ENCODE results near the gene ZNF207. TPM values are rescaled to one million over a fixed set of nuclear protein-coding genes. Genes with fewer than 3 reads are reported as not detected.

ZNF207 gene
- total RNA-seq, 2 experiments from 2014 or later, result 252 to 262 TPM

DNA sequence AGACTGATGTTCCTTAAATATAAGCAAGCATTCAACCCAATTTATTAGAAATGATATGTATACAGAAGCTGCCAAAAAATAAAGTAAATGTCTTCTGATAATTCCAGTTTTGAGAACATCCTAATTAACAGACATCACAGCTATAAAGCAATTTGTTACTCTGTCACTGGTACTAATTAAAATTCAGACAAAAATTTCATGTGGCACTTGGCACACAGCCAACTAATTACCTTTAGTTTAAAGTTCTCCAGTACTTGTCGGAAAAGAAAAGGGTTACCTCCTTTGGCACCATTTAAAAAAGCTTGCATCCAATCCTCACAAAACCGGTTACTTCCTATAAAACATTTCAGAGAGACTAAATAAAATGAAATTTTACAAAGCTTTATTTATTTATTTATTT is 16.8 kb upstream of the ZNF207 start:
- ChIA-PET POLR2A (no interaction called here), CTCF (no interaction called here)
- Mint-ChIP-seq H3K4me3 (no peak overlapping the region), H3K9me3 (no peaks in the 10 kb centered on the region), H3K4me1 (ENCODE audit: low read depth) (peaks cover 5% of the 10 kb centered on the region), H3K36me3 (ENCODE audit: low read depth) (peaks cover 48% of the 10 kb centered on the region), H3K27me3 (no peaks in the 10 kb centered on the region), H3K27ac (no peak overlapping the region)
- Histone ChIP-seq H3K36me3 (ENCODE audit: insufficient read depth, low read length) (peaks cover 38% of the 10 kb centered on the region), H3K4me1 (ENCODE audit: insufficient read depth, low read length) (no peaks in the 10 kb centered on the region), H3K9me3 (ENCODE audit: control insufficient read depth in 1 of 2, insufficient read depth in 1 of 2, low read length in 2 of 2) (no peaks in the 10 kb centered on the region), H3K4me3 (ENCODE audit: low read length) (no peak overlapping the region), H3K27me3 (ENCODE audit: control insufficient read depth in 1 of 2, insufficient read depth in 2 of 2, low read length in 2 of 2) (no peaks in the 10 kb centered on the region), H3K27ac (ENCODE audit: low read depth in 1 of 2, low read length in 2 of 2) (no peak overlapping the region)
- TF ChIP-seq CTCF (IDR thresholded peaks at IDR 0.05), result no peak
- DNase-seq (no peak), ATAC-seq (ENCODE audit: poor library complexity) (no peak)
- intact Hi-C loops (cut with DNase I, micrococcal nuclease), result no loop called here

DNA sequence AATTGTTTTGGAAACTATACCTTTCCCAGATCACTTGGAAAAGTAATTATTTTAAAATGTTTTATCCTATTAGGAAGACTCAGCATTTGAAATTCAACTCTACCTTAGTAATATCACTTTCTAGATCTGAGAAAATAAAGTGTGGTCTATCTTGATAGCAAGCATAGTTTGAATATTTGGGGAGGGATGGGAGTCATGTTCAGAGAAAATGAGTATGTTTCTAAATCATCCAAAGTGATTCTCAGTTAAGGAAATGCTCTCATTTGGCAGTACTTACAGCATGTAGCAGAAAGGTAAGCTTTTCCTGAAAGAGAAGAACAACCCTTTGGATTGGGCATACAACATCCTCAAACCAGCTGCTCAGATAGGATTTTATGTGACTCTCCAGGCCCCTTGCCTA is 14.9 kb upstream of the ZNF207 start:
- no peaks in the 10 kb centered on the region for H3K27me3 Mint-ChIP-seq
- H3K4me1 ChIP-seq (ENCODE audit: insufficient read depth, low read length), result no peaks in the 10 kb centered on the region
- peaks cover 43% of the 10 kb centered on the region for H3K36me3 ChIP-seq (ENCODE audit: insufficient read depth, low read length)
- DNase-seq (no peak), ATAC-seq (ENCODE audit: poor library complexity) (no peak)
- H3K27me3 ChIP-seq (ENCODE audit: control insufficient read depth in 1 of 2, insufficient read depth in 2 of 2, low read length in 2 of 2), result no peaks in the 10 kb centered on the region
- H3K4me3 ChIP-seq (ENCODE audit: low read length), result no peak overlapping the region
- ChIA-PET CTCF (no interaction called here), POLR2A (interaction anchor here (1.0 kb wide), 1 partner anchor 19 kb away, joined by 3 read pairs; no protein-coding TSS in a partner anchor)
- H3K9me3 Mint-ChIP-seq, result no peaks in the 10 kb centered on the region
- peaks cover 61% of the 10 kb centered on the region for H3K36me3 Mint-ChIP-seq (ENCODE audit: low read depth)
- H3K9me3 ChIP-seq (ENCODE audit: control insufficient read depth in 1 of 2, insufficient read depth in 1 of 2, low read length in 2 of 2), result no peaks in the 10 kb centered on the region
- intact Hi-C loops (cut with DNase I, micrococcal nuclease), result no loop called here
- no peak overlapping the region for H3K4me3 Mint-ChIP-seq
- no peak overlapping the region for H3K27ac Mint-ChIP-seq
- H3K27ac ChIP-seq (ENCODE audit: low read depth in 1 of 2, low read length in 2 of 2), result no peak overlapping the region
- H3K4me1 Mint-ChIP-seq (ENCODE audit: low read depth), result peaks cover 5% of the 10 kb centered on the region
- TF ChIP-seq CTCF (IDR thresholded peaks at IDR 0.05), result no peak

DNA sequence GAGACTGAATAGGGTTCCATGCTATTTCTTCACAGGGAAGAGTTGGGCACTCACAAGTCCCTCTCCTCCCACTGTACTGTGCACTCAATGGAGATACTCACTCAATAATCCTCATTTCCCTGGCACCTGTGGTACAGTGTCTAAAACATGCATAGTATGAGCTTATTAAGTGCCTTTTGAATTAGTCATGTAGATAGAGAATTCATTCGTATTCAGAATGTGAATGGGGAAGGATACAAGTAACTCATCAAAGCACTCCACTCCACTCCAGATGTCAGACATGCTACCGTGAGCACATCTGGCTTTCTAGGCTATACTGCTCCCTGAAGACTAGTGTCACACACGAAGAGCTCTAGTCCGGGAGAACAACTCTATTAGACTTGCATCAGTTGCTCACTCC is 14.3 kb upstream of the ZNF207 start:
- H3K36me3 Mint-ChIP-seq (ENCODE audit: low read depth), result peaks cover 64% of the 10 kb centered on the region
- ChIA-PET POLR2A (interaction anchor here (1.0 kb wide), 1 partner anchor 19 kb away, joined by 3 read pairs; no protein-coding TSS in a partner anchor), CTCF (interaction anchor here (0.5 kb wide), 1 partner anchor 17 kb away, joined by 3 read pairs; no protein-coding TSS in a partner anchor)
- intact Hi-C loops (cut with DNase I, micrococcal nuclease), result no loop called here
- no peak for ATAC-seq (ENCODE audit: poor library complexity)
- no peak for DNase-seq
- TF ChIP-seq CTCF (IDR thresholded peaks at IDR 0.05), result no peak
- Histone ChIP-seq H3K36me3 (ENCODE audit: insufficient read depth, low read length) (peaks cover 43% of the 10 kb centered on the region), H3K4me1 (ENCODE audit: insufficient read depth, low read length) (peaks cover 2% of the 10 kb centered on the region), H3K9me3 (ENCODE audit: control insufficient read depth in 1 of 2, insufficient read depth in 1 of 2, low read length in 2 of 2) (no peaks in the 10 kb centered on the region), H3K27ac (ENCODE audit: low read depth in 1 of 2, low read length in 2 of 2) (no peak overlapping the region), H3K27me3 (ENCODE audit: control insufficient read depth in 1 of 2, insufficient read depth in 2 of 2, low read length in 2 of 2) (no peaks in the 10 kb centered on the region), H3K4me3 (ENCODE audit: low read length) (no peak overlapping the region)
- no peak overlapping the region for H3K4me3 Mint-ChIP-seq
- H3K27ac Mint-ChIP-seq, result no peak overlapping the region
- H3K4me1 Mint-ChIP-seq (ENCODE audit: low read depth), result peaks cover 5% of the 10 kb centered on the region
- no peaks in the 10 kb centered on the region for H3K27me3 Mint-ChIP-seq
- H3K9me3 Mint-ChIP-seq, result no peaks in the 10 kb centered on the region

Data from CD4-positive, alpha-beta T cell (primary cell).